Dendritic cell treated with granulocyte-macrophage colony-stimulating factor and Interleukin-4, amounts not matched to agents 40 ng/mL and 50 ng/mL, for 4 days (primary cell): ENCODE data around the gene WDCP.
"Not testable (repeated sequence)": the region's sequence is repeated elsewhere in the genome, so short reads cannot be mapped to it uniquely, and the experiment has no call there.

Experiments
- H3K27ac Mint-ChIP-seq: one replicate; pipeline ENCODE4 v1.8.0; 2022; ENCODE audit warnings: mild to moderate bottlenecking, mixed read lengths
- H3K27me3 Mint-ChIP-seq: one replicate; pipeline ENCODE4 v1.8.0; 2022; ENCODE audit warnings: mild to moderate bottlenecking, mixed read lengths
- H3K36me3 Mint-ChIP-seq: one replicate; pipeline ENCODE4 v1.8.0; 2022; ENCODE audit warnings: low read depth, mixed read lengths
- H3K4me1 Mint-ChIP-seq: one replicate; pipeline ENCODE4 v1.8.0; 2022; ENCODE audit warnings: low read depth, mixed read lengths
- H3K4me3 Mint-ChIP-seq: one replicate; pipeline ENCODE4 v1.8.0; 2022; ENCODE audit warnings: mild to moderate bottlenecking, moderate library complexity, mixed read lengths
- H3K9me3 Mint-ChIP-seq: one replicate; pipeline ENCODE4 v1.8.0; 2022; ENCODE audit warnings: mixed read lengths
- intact Hi-C: fragments of 100-400 bp; cut with micrococcal nuclease; formaldehyde crosslinking; loops from one replicate; pipeline ENCODE4 v1.15.0; 2022

Gene WDCP

DNA sequence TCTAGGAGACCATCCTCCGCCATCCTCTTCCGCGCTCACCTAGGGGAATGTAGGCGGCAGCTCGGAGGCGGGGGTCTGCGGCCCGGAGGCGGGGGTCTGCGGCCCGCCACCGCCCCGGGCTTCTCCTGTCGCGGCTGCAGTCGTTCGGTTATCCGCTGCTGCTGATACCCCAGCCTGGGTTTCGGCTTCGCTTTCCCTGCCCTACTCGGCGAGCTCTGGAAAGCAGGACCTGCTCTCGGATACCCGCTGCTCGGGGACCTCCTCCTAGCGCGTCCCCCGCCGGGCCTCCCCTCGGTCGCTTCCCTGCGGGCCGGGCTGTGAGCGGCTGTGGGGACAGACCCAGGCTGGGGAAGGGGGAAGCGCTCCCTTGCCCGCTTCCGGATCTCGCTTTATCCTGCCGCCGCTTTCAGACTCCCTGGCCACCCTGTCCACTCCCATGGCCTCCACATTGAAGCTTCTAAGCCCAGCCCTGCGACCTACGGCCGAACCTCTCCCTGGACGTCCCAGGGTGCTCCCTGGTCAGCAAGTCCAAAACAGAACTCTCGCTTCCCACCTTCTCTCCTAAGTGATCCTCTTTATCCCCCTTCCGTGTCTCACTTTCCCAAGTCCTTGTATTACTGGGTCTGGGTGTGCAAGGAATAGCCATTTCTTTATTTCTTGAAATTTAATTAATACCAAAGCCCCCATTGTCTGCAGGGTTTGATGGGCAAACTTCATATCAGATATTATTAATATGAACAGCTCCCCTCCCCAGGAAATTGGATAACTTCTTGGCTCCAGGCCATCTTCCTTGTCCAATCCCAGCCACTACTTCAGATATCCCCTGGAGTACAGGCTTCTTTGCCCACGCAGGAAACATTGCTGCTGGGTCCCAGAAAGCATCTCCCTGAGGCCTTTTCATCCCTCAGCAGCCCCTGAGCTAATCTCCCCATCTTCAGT lies 3.1 kb upstream of the WDCP start:
- intact Hi-C loops, result no loop called here
- H3K27ac Mint-ChIP-seq, result no peak overlapping the region
- H3K9me3 Mint-ChIP-seq, result no peaks in the 10 kb centered on the region
- H3K27me3 Mint-ChIP-seq, result peaks cover 19% of the 10 kb centered on the region
- peaks cover 14% of the 10 kb centered on the region for H3K4me1 Mint-ChIP-seq
- H3K36me3 Mint-ChIP-seq, result peaks cover 8% of the 10 kb centered on the region
- H3K4me3 Mint-ChIP-seq, result no peak overlapping the region

DNA sequence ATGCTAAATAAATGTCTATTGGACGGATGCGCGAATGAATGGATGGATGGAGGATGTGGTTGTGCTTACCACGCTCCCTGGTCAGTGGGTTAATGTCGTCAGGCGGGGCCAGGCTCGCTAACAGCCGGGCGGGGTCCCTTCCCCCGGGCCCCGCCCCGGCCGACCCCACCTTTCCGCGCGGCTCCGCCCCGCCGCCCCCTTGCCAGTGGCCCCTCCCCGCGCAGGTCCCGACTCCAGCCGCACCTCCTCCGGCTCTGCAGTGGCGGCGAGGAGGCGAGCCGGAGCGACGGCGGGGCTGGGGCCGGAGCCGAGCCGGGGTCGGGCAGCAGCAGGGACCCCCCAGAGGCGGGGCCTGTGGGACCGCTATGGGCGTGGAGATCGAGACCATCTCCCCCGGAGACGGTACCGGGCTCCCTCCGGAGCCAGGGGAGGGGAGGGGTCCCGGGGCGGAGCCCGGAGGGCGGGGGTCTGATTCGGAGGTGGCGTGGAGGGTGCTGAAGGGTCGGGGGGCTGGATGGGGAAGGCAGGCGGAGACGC lies 2.4 kb upstream of the WDCP start, which contains the start of gene FKBP1B:
FKBP1B (plus strand) TSS at position 257 of the 537 bp plus-strand sequence; CDS start at position 366, 109 bp downstream.
- H3K36me3 Mint-ChIP-seq, result peaks cover 8% of the 10 kb centered on the region
- intact Hi-C loops, result no loop called here
- H3K4me1 Mint-ChIP-seq, result peaks cover 19% of the 10 kb centered on the region
- H3K27me3 Mint-ChIP-seq, result peaks cover 19% of the 10 kb centered on the region
- H3K9me3 Mint-ChIP-seq, result no peaks in the 10 kb centered on the region
- no peak within 1 kb of the TSS for H3K4me3 Mint-ChIP-seq
- no peak within 1 kb of the TSS for H3K27ac Mint-ChIP-seq

DNA sequence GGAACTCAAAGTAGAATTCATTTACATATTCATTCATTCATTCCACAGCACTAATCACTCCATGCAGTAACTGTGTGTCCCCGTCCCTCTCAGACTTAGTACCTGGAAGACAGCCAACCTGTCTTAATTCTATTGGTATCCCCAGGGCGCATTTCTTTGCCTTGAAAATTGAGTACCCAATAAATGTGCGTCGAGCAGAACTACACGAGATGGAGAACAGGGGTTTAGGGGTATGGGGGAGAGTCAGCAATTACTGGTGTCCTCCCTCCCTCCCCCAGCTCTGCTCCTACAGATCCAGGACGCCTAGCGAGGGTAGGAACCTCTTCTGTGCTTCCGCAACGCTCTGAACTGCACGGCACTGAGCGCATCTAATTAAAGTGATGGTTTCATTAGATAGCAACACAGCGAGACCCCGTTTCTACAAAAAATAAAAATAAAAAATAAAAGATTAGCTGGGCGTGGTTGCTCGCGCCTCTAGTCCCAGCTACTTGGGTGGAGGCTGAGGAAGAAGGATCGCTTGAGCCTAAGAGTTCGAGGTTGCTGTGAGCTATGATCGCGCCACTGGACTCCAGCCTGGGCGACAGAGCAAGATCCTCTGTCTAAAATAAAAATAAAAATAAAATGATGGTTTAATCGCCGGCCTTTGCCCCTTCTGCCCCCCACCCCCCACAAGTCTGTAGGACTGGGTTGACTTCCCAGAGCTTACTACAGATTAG lies 1.7 kb upstream of the WDCP start:
- no peak overlapping the region for H3K4me3 Mint-ChIP-seq
- H3K4me1 Mint-ChIP-seq, result peaks cover 19% of the 10 kb centered on the region
- intact Hi-C loops, result no loop called here

DNA sequence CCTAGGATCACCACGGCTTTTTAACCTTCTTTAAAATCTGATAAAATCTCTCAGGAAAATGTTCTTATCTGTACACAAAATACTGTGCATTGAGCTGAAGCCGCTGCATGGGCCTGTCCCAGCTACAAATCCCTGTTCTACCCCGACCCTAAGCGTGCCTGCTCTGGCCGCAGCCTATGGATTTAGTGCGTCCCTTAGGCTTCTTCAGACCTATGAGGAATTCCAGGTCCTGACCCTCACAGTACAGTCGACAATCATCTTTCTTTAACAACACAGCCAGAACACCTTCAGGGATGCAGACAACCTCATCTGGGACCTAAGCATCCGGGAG lies 477 bp upstream of the WDCP start:
- H3K4me1 Mint-ChIP-seq, result peaks cover 19% of the 10 kb centered on the region
- H3K27ac Mint-ChIP-seq, result peak overlapping the region; percentile 85
- peaks cover 8% of the 10 kb centered on the region for H3K36me3 Mint-ChIP-seq
- peak overlapping the region; percentile 96 for H3K4me3 Mint-ChIP-seq
- intact Hi-C loops, result loop anchor here (1.0 to 2.0 kb wide), 3 partner anchors 29 to 120 kb away; partner anchors contain the start of genes ATAD2B, SF3B6 and TP53I3
- peaks cover 17% of the 10 kb centered on the region for H3K27me3 Mint-ChIP-seq
- H3K9me3 Mint-ChIP-seq, result no peaks in the 10 kb centered on the region

More for the DNA sequence above, 1.7 kb upstream of the WDCP start:
- Mint-ChIP-seq H3K27ac (no peak overlapping the region), H3K36me3 (peaks cover 8% of the 10 kb centered on the region), H3K27me3 (peaks cover 19% of the 10 kb centered on the region), H3K9me3 (no peaks in the 10 kb centered on the region)

DNA sequence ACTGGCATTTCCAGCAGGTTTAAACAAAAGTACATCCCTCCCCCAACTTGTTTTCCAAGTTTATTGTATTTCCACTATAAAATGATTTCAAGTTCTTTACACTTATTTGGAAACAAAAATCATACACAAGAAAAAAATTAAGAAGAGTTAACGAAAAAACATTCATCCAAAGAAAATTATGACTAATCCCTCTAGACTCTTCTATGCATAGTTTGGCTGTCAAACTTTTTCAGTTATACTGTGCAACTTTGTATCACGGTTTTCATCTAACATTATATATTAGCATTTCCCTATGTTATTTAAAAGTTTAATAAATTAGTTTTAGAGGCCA lies 627 bp downstream of the WDCP start:
- no peak overlapping the region for H3K4me3 Mint-ChIP-seq
- peaks cover 19% of the 10 kb centered on the region for H3K4me1 Mint-ChIP-seq
- H3K27ac Mint-ChIP-seq, result peak overlapping the region; percentile 85
- no peaks in the 10 kb centered on the region for H3K9me3 Mint-ChIP-seq
- H3K36me3 Mint-ChIP-seq, result peaks cover 8% of the 10 kb centered on the region
- intact Hi-C loops, result loop anchor here (2.0 kb wide), 1 partner anchor 38 kb away; the partner anchor contains the start of gene TP53I3
- H3K27me3 Mint-ChIP-seq, result peaks cover 17% of the 10 kb centered on the region

DNA sequence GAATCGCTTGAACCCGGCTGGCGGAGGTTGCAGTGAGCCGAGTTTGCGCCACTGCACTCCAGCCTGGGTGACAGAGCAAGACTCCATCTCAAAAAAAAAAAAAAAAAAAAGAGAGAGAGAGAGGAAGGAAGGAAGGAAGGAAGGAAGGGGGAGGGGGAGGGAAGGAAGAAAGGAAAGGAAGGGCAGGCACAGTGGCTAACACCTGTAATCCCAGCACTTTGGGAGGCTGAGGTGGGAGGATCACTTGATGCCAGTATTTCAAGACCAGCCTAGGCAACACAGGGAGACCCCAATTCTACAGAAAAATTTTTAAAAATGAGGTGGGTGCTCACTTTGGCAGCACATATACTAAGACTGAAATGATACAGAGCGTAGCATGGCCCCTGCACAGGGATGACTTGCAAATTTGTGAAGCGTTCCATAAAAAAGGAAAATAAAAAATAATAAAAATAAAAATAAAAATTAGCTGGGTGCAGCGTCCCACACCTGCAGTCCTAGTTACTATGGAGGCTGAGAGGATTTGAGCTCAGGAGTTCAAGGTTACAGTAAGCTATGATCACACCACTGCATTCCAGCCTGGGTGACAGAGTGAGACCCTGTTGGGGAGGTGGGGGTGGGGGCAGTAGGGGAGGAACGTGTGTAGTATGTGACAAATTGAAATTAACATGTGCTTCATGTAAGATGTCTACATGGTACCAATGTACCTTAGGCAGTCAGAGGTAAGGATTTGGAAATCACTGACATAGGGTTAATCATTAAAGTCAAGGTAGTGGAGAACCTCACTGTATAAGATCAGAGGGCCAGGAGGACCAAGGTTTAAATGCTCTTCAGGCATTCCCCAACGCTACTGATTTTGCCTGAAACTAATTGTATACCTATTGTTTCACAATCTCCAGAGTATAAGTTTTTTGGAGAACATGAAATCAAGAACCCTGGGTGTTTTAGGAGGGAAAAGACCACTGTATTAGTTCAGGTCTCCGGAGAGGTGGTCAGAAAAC lies 1.4 kb downstream of the WDCP start:
- H3K36me3 Mint-ChIP-seq, result peaks cover 8% of the 10 kb centered on the region
- H3K9me3 Mint-ChIP-seq, result no peaks in the 10 kb centered on the region
- H3K4me1 Mint-ChIP-seq, result peaks cover 19% of the 10 kb centered on the region
- no peak overlapping the region for H3K27ac Mint-ChIP-seq
- H3K4me3 Mint-ChIP-seq, result no peak overlapping the region
- peaks cover 17% of the 10 kb centered on the region for H3K27me3 Mint-ChIP-seq
- intact Hi-C loops, result loop anchor here (2.0 kb wide), 1 partner anchor 39 kb away; the partner anchor contains the start of gene TP53I3

DNA sequence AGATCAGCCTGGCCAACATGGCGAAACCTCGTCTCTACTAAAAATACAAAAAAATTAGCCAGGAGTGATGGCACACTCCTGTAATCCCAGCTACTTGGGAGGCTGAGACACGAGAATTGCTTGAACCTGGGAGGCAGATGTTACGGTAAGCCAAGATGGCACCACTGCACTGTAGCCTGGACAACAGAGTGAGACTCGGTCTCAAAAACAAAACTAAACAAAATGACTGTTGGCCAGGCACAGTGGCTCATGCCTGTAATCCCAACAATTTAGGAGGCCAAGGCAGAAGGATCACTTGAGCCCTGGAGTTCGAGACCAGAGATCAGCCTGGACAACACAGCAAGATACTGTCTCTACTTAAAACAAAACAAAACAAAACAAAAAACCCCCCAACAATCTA lies 4.1 kb downstream of the WDCP start:
- H3K9me3 Mint-ChIP-seq, H3K27ac Mint-ChIP-seq, intact Hi-C loops, H3K4me3 Mint-ChIP-seq, H3K27me3 Mint-ChIP-seq: not testable (repeated sequence)
- Mint-ChIP-seq H3K36me3 (peaks cover 24% of the 10 kb centered on the region), H3K4me1 (peaks cover 19% of the 10 kb centered on the region)

DNA sequence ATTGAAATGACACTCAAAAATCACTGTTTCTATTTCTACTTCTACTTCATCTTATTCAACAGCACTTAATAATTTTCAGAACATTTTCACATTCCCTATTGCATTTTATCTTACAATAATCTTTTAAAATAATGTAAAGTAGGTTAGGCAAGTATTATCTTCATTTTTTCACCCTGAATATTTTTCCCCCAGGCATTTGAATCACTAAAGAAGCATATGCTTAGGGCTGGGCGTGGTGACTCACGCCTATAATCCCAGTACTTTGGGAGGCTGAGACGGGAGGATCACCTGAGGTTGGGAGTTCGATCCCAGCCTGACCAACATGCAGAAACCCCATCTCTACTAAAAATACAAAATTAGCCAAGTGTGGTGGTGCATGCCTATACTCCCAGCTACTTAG lies 6.7 kb downstream of the WDCP start:
- H3K27ac Mint-ChIP-seq, result no peak overlapping the region
- intact Hi-C loops, result no loop called here
- no peaks in the 10 kb centered on the region for H3K27me3 Mint-ChIP-seq
- no peaks in the 10 kb centered on the region for H3K9me3 Mint-ChIP-seq
- peaks cover 18% of the 10 kb centered on the region for H3K36me3 Mint-ChIP-seq
- H3K4me3 Mint-ChIP-seq, result no peak overlapping the region
- peaks cover 5% of the 10 kb centered on the region for H3K4me1 Mint-ChIP-seq

DNA sequence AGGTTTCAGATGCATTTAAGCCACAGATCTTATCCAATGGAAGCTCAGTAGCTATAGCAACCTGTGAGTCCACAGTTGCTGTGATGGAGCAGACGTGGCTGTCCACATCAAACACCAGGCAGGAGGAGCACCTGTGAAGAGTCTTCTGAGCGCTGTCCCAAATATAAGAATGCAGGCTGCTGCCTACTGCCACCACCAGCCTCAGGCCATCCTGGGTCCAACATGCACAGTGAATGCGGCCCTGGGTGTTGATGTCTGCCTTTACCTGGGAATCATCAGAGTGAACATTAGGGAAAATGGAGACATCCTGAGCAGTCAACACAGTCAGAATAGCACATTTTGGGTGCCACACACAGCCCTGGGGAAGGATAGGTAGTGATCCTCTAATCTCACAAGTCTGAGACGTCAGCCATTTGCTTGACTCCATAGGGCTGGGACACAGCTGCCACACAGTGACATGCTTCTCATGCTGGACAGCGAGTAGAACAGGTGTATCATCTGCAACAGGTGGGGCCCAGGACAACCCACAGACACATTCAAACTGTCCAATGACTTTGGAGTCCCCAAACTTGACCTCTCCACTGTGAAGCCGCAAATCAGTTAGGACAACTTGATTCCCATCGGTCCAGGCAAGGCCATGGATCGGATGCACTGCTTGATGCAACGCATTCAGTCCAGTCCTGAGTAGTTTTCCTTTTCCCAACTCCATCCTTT lies 8.2 kb downstream of the WDCP start:
- no peak overlapping the region for H3K27ac Mint-ChIP-seq

DNA sequence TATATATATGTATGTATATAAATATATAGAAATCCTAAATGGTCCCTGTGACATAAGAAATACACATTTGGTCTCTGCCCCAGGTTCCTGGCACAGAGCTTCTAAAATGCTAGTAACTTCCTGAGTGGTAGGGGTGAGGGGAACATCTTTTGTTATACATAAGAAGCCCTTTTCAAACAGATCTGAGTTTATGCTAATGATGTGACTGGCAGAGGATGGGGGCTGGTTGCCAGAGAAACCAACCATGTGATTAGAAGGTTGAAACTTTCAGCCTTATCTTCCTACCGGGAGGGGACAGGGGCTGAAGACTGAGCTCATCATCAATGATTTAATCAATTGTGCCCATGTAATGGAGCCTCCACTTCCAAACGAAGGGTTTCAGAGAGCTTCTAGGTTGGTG lies 21.0 kb downstream of the WDCP start:
- Mint-ChIP-seq H3K4me3 (no peak overlapping the region), H3K36me3 (peaks cover 57% of the 10 kb centered on the region), H3K9me3 (no peaks in the 10 kb centered on the region), H3K4me1 (no peaks in the 10 kb centered on the region), H3K27me3 (no peaks in the 10 kb centered on the region), H3K27ac (no peak overlapping the region)
- intact Hi-C loops, result no loop called here

More for the DNA sequence above, 8.2 kb downstream of the WDCP start:
- Mint-ChIP-seq H3K4me3 (no peak overlapping the region), H3K27me3 (no peaks in the 10 kb centered on the region), H3K9me3 (no peaks in the 10 kb centered on the region), H3K4me1 (no peaks in the 10 kb centered on the region), H3K36me3 (peaks cover 18% of the 10 kb centered on the region)
- intact Hi-C loops, result no loop called here

DNA sequence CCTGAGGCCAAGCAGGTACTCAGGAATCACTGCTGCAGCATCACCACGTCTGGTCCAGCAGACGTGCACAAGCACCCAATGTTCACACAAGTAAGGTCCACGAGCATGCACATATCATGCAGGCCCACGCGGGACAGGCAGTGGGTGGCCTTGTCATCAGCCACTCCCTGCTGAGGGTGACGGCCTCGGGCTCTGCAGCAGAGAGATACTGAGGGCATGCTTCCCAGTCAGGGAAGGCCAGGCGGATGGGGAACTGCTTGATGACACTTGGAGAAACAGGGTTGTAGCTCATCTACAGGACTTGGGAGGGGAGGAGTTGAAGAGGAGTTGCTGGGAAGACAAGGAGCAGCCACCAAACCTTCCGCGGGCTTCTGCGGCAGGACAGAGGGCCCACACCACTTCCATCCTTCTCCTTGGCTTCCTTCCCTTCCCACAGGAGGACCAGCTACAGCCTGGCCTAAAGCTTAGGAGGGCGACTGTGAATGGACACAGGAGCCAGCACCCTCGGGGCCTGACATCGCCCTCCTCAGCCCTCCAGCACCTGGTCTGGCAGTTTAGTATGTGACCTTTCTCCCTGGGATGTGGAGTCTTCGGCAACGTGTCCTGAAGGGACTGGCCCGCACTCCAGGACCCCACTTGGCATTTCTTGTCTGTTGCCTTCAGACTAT lies 22.1 kb downstream of the WDCP start:
- Mint-ChIP-seq H3K27me3 (no peaks in the 10 kb centered on the region), H3K4me1 (no peaks in the 10 kb centered on the region), H3K27ac (no peak overlapping the region), H3K36me3 (peaks cover 46% of the 10 kb centered on the region), H3K4me3 (no peak overlapping the region), H3K9me3 (no peaks in the 10 kb centered on the region)
- intact Hi-C loops, result no loop called here

DNA sequence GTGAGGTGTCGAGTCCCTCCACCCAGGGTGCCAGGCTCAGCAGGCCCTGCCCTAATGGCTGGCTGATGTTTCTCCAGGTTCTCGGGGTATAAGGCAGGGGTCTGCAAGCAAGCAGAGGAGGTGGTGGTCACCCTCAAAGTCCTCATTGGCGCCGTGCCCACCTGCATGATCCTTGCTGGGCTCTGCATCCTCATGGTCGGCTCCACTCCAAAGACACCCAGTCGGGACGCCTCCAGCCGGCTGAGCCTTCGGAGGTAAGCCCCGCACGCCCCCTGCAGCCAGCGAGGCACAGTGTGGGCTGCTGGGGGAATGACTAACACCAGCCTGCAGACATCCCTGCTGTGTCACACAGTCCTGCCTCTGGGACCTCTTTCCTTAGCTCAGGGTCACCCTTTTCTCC lies 23.2 kb downstream of the WDCP start:
- Mint-ChIP-seq H3K4me1 (no peaks in the 10 kb centered on the region), H3K9me3 (no peaks in the 10 kb centered on the region), H3K27me3 (no peaks in the 10 kb centered on the region), H3K36me3 (peaks cover 35% of the 10 kb centered on the region), H3K4me3 (no peak overlapping the region), H3K27ac (no peak overlapping the region)
- intact Hi-C loops, result no loop called here
